ENCODE data around the gene DNAI1.
A peak's percentile ranks its signal among the peaks of the same experiment; 100 is the strongest.

Gene DNAI1

GRCh38 chr9:34491596-34491995 lies 33.0 kb downstream of the DNAI1 start:
- DNase-seq (ENCODE audit: extremely low read depth, low read depth): no peak
- TF ChIP-seq, protein P1, sequence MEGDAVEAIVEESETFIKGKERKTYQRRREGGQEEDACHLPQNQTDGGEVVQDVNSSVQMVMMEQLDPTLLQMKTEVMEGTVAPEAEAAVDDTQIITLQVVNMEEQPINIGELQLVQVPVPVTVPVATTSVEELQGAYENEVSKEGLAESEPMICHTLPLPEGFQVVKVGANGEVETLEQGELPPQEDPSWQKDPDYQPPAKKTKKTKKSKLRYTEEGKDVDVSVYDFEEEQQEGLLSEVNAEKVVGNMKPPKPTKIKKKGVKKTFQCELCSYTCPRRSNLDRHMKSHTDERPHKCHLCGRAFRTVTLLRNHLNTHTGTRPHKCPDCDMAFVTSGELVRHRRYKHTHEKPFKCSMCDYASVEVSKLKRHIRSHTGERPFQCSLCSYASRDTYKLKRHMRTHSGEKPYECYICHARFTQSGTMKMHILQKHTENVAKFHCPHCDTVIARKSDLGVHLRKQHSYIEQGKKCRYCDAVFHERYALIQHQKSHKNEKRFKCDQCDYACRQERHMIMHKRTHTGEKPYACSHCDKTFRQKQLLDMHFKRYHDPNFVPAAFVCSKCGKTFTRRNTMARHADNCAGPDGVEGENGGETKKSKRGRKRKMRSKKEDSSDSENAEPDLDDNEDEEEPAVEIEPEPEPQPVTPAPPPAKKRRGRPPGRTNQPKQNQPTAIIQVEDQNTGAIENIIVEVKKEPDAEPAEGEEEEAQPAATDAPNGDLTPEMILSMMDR (IDR thresholded peaks at IDR 0.05; ENCODE audit: low read depth, low read length): no peak

DNA sequence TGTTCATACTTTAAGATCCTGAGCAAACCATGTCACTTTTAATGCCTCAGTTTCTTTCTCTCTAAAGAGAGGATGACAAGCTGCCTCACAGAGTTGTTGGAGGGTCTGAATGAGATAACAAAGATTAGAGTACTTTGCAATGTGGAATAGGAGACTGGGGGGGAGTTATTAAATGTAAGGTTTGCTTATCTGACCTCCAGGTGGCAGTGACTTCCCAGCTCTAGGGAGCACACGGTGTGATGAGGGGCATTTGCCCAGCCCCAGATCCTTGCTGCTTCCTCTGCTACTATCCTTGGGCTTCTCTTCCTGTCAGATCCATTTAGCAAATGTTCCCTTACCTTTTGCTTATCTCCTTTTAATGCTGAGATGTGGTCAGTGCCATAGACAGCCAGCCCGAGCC lies 33.4 kb downstream of the DNAI1 start:
- TF ChIP-seq, protein P1 (IDR thresholded peaks at IDR 0.05; ENCODE audit: low read depth, low read length): no peak
- DNase-seq (ENCODE audit: extremely low read depth, low read depth): no peak

DNA sequence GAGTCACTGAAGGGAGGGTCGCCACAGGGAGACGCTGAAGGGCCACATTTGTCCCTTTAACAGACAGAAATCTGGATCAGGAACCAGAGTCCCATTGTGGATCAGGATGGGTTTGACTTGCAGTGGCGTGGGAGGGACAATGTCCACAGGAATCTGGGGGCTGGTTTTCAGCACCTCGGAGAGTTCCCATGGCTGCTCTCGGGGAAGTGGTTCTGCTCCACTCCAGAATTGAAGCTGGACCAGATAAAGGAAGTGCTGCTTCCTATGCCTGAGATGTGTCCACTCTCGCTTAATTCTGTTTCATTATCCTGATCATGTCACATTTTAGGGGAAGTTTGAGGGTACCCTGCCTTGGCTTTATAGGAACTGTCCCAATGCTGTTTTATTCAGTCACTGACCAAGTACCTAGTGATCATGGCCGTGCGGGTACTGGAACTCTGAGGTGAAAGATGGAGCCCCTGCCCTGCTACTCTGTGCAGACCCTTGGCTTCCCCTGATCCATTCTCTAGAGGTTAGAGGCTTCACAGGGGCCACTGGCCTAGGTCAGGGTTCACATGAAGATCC lies 35.4 kb downstream of the DNAI1 start:
- no peak for DNase-seq (ENCODE audit: extremely low read depth, low read depth)
- TF ChIP-seq, protein P1 (IDR thresholded peaks at IDR 0.05; ENCODE audit: low read depth, low read length): no peak

GRCh38 chr9:34496149-34496712 lies 37.6 kb downstream of the DNAI1 start:
- DNase-seq (ENCODE audit: extremely low read depth, low read depth): no peak
- TF ChIP-seq, protein P1 (IDR thresholded peaks at IDR 0.05; ENCODE audit: low read depth, low read length): no peak

- DNase-seq (ENCODE audit: extremely low read depth, low read depth): no peak
- TF ChIP-seq, protein P1 (IDR thresholded peaks at IDR 0.05; ENCODE audit: low read depth, low read length): no peak
Measured at GRCh38 chr9:34498553-34498952, 39.9 kb downstream of the DNAI1 start.

DNA sequence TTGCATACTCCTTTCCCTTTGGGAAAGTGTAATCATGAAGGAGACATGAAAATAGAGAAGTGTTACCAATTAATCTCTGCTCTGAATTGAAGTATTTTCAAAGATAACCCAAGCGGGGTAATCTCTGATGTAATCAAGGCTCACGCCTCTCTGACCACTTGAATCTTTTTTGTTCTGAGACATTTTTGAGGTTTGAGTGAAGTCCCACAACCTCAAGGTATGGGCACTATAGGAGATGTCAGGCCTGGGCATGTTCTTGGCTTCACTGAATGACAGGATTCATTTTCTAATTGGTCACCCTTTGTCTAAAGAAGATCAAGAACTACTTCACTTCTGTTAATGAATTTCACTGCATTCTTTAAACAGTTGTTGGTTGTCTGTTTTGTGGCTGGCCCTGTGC lies 40.5 kb downstream of the DNAI1 start:
- DNase-seq (ENCODE audit: extremely low read depth, low read depth): no peak
- TF ChIP-seq, protein P1 (IDR thresholded peaks at IDR 0.05; ENCODE audit: low read depth, low read length): no peak

- TF ChIP-seq, protein P1 (IDR thresholded peaks at IDR 0.05; ENCODE audit: low read depth, low read length): peak; percentile 99
- DNase-seq (ENCODE audit: extremely low read depth, low read depth): no peak
Measured at GRCh38 chr9:34500623-34501267, 42.1 kb downstream of the DNAI1 start.

Measured in AG09319 (cell line).